Measurements from ENCODE around the gene STAT3. TPM values are rescaled to one million over a fixed set of nuclear protein-coding genes. Genes with fewer than 3 reads are reported as not detected.
A peak's percentile ranks its signal among the peaks of the same experiment; 100 is the strongest.
"Not testable (repeated sequence)": the region's sequence is repeated elsewhere in the genome, so short reads cannot be mapped to it uniquely, and the experiment has no call there.

The STAT3 gene
- total and polyA plus RNA-seq, 3 experiments from 2014 or later = 148 to 166 (median 155) TPM

DNA sequence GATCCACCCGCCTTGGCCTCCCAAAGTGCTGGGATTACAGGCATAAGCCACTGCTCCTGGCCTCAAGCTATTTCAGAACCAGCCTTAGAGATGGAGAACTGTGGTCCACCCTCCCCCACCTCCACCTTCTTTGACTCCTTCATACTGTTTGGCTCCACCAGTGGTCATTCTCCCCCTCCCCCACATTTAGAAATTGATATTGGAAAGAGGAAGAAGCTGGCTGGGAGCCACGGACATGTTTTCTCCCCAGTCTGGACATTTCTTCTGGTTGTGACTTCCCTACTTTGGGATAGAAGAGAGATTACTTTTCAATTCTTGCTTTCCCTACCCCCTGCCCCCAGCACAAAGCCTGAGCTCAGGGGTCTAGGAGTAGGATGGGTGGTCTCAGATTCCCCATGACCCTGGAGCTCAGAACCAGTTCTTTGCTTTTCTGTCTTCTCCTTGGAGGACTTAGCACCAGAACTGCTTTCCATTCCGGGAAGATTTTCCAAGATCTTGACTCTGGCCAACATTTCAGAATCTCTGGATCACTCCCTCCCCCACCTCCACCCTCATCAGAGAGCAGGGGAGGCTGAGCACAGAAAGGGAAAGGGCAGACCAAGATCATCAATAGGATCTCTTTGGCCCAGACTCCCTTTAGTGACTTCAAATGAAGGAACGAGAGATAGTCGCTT is 18.5 kb upstream of the STAT3 start:
- no peaks in the 10 kb centered on the region for H3K36me3 ChIP-seq (ENCODE audit: insufficient read depth, low read length)
- H3K4me1 Mint-ChIP-seq = peaks cover 6 to 11% (median 9%) of the 10 kb centered on the region in 3 donors
- no peaks in the 10 kb centered on the region for H3K27me3 ChIP-seq (ENCODE audit: insufficient read depth, low read length, poor library complexity, severe bottlenecking)
- no peak overlapping the region for H3K4me3 ChIP-seq (ENCODE audit: low read length)
- peaks cover 9% of the 10 kb centered on the region for H3K4me1 ChIP-seq (ENCODE audit: insufficient read depth, low read length)
- CTCF ChIA-PET = interaction anchor here (0.6 to 14.7 kb wide), 32 partner anchors 9 to 381 kb away, joined by 3 to 373 read pairs (median 4); partner anchors contain the start of genes CAVIN1, GHDC, HCRT and KCNH4
- H3K9me3 ChIP-seq (ENCODE audit: low read length) = no peaks in the 10 kb centered on the region
- H3K4me3 Mint-ChIP-seq = no peak overlapping the region
- POLR2A ChIA-PET = interaction anchor here (1.0 kb wide), 2 partner anchors 85 to 94 kb away, joined by 3 to 4 read pairs; no protein-coding TSS in a partner anchor
- DNase-seq = no peak
- no peaks in the 10 kb centered on the region for H3K36me3 Mint-ChIP-seq
- no peaks in the 10 kb centered on the region for H3K9me3 Mint-ChIP-seq
- H3K27ac Mint-ChIP-seq = no peak overlapping the region
- H3K27me3 Mint-ChIP-seq = peaks cover 0 to 2% of the 10 kb centered on the region in 2 donors
- no peak overlapping the region for H3K27ac ChIP-seq (ENCODE audit: low read depth, low read length)

DNA sequence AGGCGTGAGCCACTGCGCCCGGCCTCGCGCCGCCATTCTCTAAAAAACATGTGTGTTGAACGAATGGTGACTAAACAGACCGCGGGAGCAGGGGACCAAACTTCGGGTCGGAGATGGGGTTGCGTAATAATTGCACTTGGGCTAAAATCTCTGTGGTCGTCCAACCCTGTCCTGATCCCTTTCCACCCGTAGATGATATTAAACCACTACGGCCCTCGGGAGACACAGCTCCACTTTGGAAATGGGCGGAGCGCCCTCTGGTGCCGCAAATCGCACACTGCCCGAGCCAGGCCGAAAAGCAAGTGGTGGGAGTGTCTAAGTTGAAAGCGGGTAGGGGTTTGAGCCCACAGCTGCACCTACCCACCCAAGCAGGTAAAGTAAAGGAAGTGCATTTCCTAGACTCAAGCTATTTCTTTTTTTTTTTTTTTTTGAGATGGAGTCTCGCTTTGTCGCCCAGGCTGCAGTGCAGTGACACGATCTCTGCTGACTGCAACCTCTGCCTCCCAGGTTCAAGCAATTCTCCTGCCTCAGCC is 17.8 kb upstream of the STAT3 start:
- peak overlapping the region in 1 of 7 donors; percentile 78 for H3K4me3 Mint-ChIP-seq
- H3K27ac Mint-ChIP-seq = peak overlapping the region in 2 of 8 donors; percentile 17 to 41

GRCh38 chr17:42405076-42405475 is 16.8 kb upstream of the STAT3 start:
- H3K36me3 ChIP-seq (ENCODE audit: insufficient read depth, low read length) = no peaks in the 10 kb centered on the region
- no peaks in the 10 kb centered on the region for H3K27me3 ChIP-seq (ENCODE audit: insufficient read depth, low read length, poor library complexity, severe bottlenecking)
- peaks cover 15% of the 10 kb centered on the region for H3K4me1 ChIP-seq (ENCODE audit: insufficient read depth, low read length)
- H3K4me3 ChIP-seq (ENCODE audit: low read length) = no peak overlapping the region
- ChIA-PET CTCF (interaction anchor here (0.7 to 14.7 kb wide), 13 partner anchors 9 to 183 kb away, joined by 3 to 373 read pairs (median 7); partner anchors contain the start of gene STAT3), POLR2A (interaction anchor here (0.9 kb wide), 1 partner anchor 16 kb away, joined by 3 read pairs; the partner anchor contains the start of gene STAT3)
- Mint-ChIP-seq H3K9me3 (no peaks in the 10 kb centered on the region), H3K27me3 (peaks cover 0 to 2% of the 10 kb centered on the region in 2 donors), H3K36me3 (no peaks in the 10 kb centered on the region), H3K27ac (no peak overlapping the region), H3K4me1 (peaks cover 12 to 18% (median 14%) of the 10 kb centered on the region in 3 donors), H3K4me3 (peak overlapping the region in 1 of 7 donors; percentile 78)
- H3K9me3 ChIP-seq (ENCODE audit: low read length) = no peaks in the 10 kb centered on the region
- H3K27ac ChIP-seq (ENCODE audit: low read depth, low read length) = no peak overlapping the region
- DNase-seq = no peak

More for the DNA sequence above, 17.8 kb upstream of the STAT3 start:
- Histone ChIP-seq H3K9me3 (ENCODE audit: low read length) (no peaks in the 10 kb centered on the region), H3K4me1 (ENCODE audit: insufficient read depth, low read length) (peaks cover 9% of the 10 kb centered on the region), H3K27me3 (ENCODE audit: insufficient read depth, low read length, poor library complexity, severe bottlenecking) (no peaks in the 10 kb centered on the region), H3K36me3 (ENCODE audit: insufficient read depth, low read length) (no peaks in the 10 kb centered on the region), H3K4me3 (ENCODE audit: low read length) (no peak overlapping the region), H3K27ac (ENCODE audit: low read depth, low read length) (no peak overlapping the region)
- ChIA-PET CTCF (interaction anchor here (0.6 to 14.7 kb wide), 32 partner anchors 8 to 380 kb away, joined by 3 to 373 read pairs (median 5); partner anchors contain the start of genes CAVIN1, GHDC, HCRT and KCNH4), POLR2A (interaction anchor here (0.9 to 1.0 kb wide), 3 partner anchors 17 to 93 kb away, joined by 3 to 4 read pairs (median 3); partner anchors contain the start of gene STAT3)
- no peaks in the 10 kb centered on the region for H3K36me3 Mint-ChIP-seq
- peak; percentile 67 to 87 (median 74) for DNase-seq
- no peaks in the 10 kb centered on the region for H3K9me3 Mint-ChIP-seq
- H3K27me3 Mint-ChIP-seq = peaks cover 0 to 2% of the 10 kb centered on the region in 2 donors
- peaks cover 6 to 11% (median 9%) of the 10 kb centered on the region in 3 donors for H3K4me1 Mint-ChIP-seq

GRCh38 chr17:42404326-42405055 is 16.2 kb upstream of the STAT3 start:
- peaks cover 21% of the 10 kb centered on the region for H3K4me1 ChIP-seq (ENCODE audit: insufficient read depth, low read length)
- H3K36me3 Mint-ChIP-seq = no peaks in the 10 kb centered on the region
- H3K4me3 ChIP-seq (ENCODE audit: low read length) = no peak overlapping the region
- ChIA-PET CTCF (interaction anchor here (0.7 to 14.7 kb wide), 11 partner anchors 11 to 182 kb away, joined by 3 to 373 read pairs (median 6); partner anchors contain the start of gene STAT3), POLR2A (interaction anchor here (1.0 kb wide), 1 partner anchor 62 kb away, joined by 5 read pairs; no protein-coding TSS in a partner anchor)
- peak overlapping the region in 1 of 7 donors; percentile 78 for H3K4me3 Mint-ChIP-seq
- no peak overlapping the region for H3K27ac ChIP-seq (ENCODE audit: low read depth, low read length)
- no peak for DNase-seq
- H3K27me3 ChIP-seq (ENCODE audit: insufficient read depth, low read length, poor library complexity, severe bottlenecking) = no peaks in the 10 kb centered on the region
- no peaks in the 10 kb centered on the region for H3K9me3 ChIP-seq (ENCODE audit: low read length)
- H3K9me3 Mint-ChIP-seq = no peaks in the 10 kb centered on the region
- no peak overlapping the region for H3K27ac Mint-ChIP-seq
- H3K36me3 ChIP-seq (ENCODE audit: insufficient read depth, low read length) = no peaks in the 10 kb centered on the region
- peaks cover 0 to 2% of the 10 kb centered on the region in 2 donors for H3K27me3 Mint-ChIP-seq
- H3K4me1 Mint-ChIP-seq = peaks cover 16 to 22% (median 18%) of the 10 kb centered on the region in 3 donors

- no peak overlapping the region for H3K4me3 Mint-ChIP-seq
- POLR2A ChIA-PET = interaction anchor here (1.0 to 1.2 kb wide), 2 partner anchors 10 to 15 kb away, joined by 3 to 4 read pairs; partner anchors contain the start of gene STAT3
- H3K4me1 ChIP-seq (ENCODE audit: insufficient read depth, low read length) = peaks cover 23% of the 10 kb centered on the region
- no peak overlapping the region for H3K4me3 ChIP-seq (ENCODE audit: low read length)
- peak in 2 of 5 donors; percentile 39 to 68 for DNase-seq
- no peaks in the 10 kb centered on the region for H3K36me3 ChIP-seq (ENCODE audit: insufficient read depth, low read length)
- no peaks in the 10 kb centered on the region for H3K9me3 ChIP-seq (ENCODE audit: low read length)
- H3K36me3 Mint-ChIP-seq = no peaks in the 10 kb centered on the region
- H3K27ac ChIP-seq (ENCODE audit: low read depth, low read length) = no peak overlapping the region
- peaks cover 0 to 5% of the 10 kb centered on the region in 2 donors for H3K27me3 Mint-ChIP-seq
- CTCF ChIA-PET = interaction anchor here (1.0 to 14.7 kb wide), 11 partner anchors 10 to 181 kb away, joined by 3 to 373 read pairs (median 5); partner anchors contain the start of gene STAT3
- H3K27ac Mint-ChIP-seq = no peak overlapping the region
- no peaks in the 10 kb centered on the region for H3K27me3 ChIP-seq (ENCODE audit: insufficient read depth, low read length, poor library complexity, severe bottlenecking)
- peaks cover 17 to 24% (median 22%) of the 10 kb centered on the region in 3 donors for H3K4me1 Mint-ChIP-seq
- H3K9me3 Mint-ChIP-seq = no peaks in the 10 kb centered on the region
These were observed 14.9 kb upstream of the STAT3 start for GRCh38 chr17:42403150-42403549.

DNA sequence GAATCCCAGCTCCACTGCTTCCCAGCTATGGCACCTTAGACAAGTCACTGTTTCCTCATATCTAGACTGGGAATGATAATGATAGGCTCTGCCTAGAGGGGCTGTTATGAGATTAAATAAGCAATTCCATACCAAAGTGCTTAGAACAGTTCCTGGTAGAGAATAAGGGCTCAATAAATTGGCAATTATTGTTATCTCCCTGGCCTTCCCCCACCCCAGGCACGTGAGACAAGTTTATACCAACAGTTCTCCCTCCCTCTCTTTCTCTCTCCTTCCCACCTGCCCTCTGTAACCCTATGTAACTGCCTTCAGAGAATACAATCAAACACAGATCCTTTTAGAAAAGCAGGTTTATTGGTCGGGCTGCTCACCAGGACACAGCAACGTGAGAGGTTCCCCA is 13.9 kb upstream of the STAT3 start:
- no peaks in the 10 kb centered on the region for H3K36me3 ChIP-seq (ENCODE audit: insufficient read depth, low read length)
- Mint-ChIP-seq H3K4me1 (peaks cover 14 to 19% (median 16%) of the 10 kb centered on the region in 3 donors), H3K36me3 (no peaks in the 10 kb centered on the region), H3K9me3 (no peaks in the 10 kb centered on the region), H3K27me3 (peaks cover 0 to 5% of the 10 kb centered on the region in 2 donors), H3K27ac (peak overlapping the region in 2 of 8 donors; percentile 22 to 61), H3K4me3 (no peak overlapping the region)
- no peak overlapping the region for H3K27ac ChIP-seq (ENCODE audit: low read depth, low read length)
- no peak overlapping the region for H3K4me3 ChIP-seq (ENCODE audit: low read length)
- CTCF ChIA-PET = interaction anchor here (1.2 to 14.7 kb wide), 6 partner anchors 13 to 180 kb away, joined by 3 to 373 read pairs (median 6); partner anchors contain the start of gene STAT3
- POLR2A ChIA-PET = interaction anchor here (1.0 kb wide), 1 partner anchor 9 kb away, joined by 4 read pairs; no protein-coding TSS in a partner anchor
- no peaks in the 10 kb centered on the region for H3K27me3 ChIP-seq (ENCODE audit: insufficient read depth, low read length, poor library complexity, severe bottlenecking)
- DNase-seq = no peak
- H3K9me3 ChIP-seq (ENCODE audit: low read length) = no peaks in the 10 kb centered on the region
- H3K4me1 ChIP-seq (ENCODE audit: insufficient read depth, low read length) = peaks cover 16% of the 10 kb centered on the region

DNA sequence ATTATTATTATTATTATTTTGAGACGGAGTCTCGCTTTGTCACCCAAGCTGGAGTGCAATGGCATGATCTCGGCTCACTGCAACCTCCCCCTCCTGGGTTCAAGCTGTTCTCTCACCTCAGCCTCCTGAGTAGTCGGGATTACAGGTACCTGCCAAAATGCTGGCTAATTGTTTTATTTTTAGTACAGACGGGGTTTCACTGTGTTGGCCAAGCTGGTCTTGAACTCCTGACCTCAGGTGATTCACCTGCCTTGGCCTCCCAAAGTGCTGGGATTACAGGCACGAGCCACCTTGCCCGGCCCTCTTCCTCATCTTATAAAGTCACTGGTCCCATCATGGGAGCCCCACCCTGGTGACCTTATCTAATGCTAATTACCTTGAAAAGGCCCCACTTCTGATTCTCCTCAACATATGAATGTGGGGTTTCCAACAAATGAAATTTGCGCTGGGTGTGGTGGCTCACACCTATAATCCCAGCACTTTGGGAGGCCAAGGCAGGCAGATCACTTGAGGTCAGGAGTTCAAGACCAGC is 12.7 kb upstream of the STAT3 start:
- H3K4me3 ChIP-seq (ENCODE audit: low read length); H3K9me3 ChIP-seq (ENCODE audit: low read length); H3K36me3 ChIP-seq (ENCODE audit: insufficient read depth, low read length); H3K27me3 ChIP-seq (ENCODE audit: insufficient read depth, low read length, poor library complexity, severe bottlenecking); H3K4me3 Mint-ChIP-seq; DNase-seq; H3K27ac Mint-ChIP-seq; H3K27me3 Mint-ChIP-seq; H3K9me3 Mint-ChIP-seq; H3K36me3 Mint-ChIP-seq; POLR2A ChIA-PET; H3K27ac ChIP-seq (ENCODE audit: low read depth, low read length): not testable (repeated sequence)
- H3K4me1 Mint-ChIP-seq = peaks cover 12 to 16% (median 13%) of the 10 kb centered on the region in 3 donors
- CTCF ChIA-PET = interaction anchor here (1.3 to 14.7 kb wide), 3 partner anchors 12 to 83 kb away, joined by 4 to 373 read pairs (median 8); partner anchors contain the start of gene STAT3
- H3K4me1 ChIP-seq (ENCODE audit: insufficient read depth, low read length) = peaks cover 13% of the 10 kb centered on the region
